Measurements from ENCODE around the gene TCEA2. TPM values are rescaled to one million over a fixed set of nuclear protein-coding genes. Genes with fewer than 3 reads are reported as not detected.
A peak's percentile ranks its signal among the peaks of the same experiment; 100 is the strongest.
"Not testable (repeated sequence)": the region's sequence is repeated elsewhere in the genome, so short reads cannot be mapped to it uniquely, and the experiment has no call there.

The TCEA2 gene
- total RNA-seq, 2 donors from 2014 or later: 39.5 to 41.3 TPM

DNA sequence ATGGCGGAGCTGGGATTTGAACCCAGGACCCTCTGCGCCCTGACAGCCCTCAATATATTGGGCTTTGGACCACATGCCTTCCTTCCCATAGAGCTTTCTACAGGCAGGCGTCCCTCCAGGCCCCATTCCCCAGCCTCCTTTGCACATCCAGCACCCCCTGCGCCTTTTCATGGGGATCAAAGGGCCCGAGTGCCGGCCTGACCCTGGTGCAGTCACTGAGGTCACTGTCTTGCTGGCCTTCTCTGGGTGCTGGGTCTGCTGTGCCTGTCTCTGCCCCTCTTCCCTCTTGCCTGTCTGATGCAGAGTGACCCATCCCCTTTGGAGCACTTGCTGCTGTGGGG, 18.6 kb downstream of the TCEA2 start:
- DNase-seq (ENCODE audit: low spot score): no peak
- intact Hi-C loops (cut with DNase I): no loop called here

DNA sequence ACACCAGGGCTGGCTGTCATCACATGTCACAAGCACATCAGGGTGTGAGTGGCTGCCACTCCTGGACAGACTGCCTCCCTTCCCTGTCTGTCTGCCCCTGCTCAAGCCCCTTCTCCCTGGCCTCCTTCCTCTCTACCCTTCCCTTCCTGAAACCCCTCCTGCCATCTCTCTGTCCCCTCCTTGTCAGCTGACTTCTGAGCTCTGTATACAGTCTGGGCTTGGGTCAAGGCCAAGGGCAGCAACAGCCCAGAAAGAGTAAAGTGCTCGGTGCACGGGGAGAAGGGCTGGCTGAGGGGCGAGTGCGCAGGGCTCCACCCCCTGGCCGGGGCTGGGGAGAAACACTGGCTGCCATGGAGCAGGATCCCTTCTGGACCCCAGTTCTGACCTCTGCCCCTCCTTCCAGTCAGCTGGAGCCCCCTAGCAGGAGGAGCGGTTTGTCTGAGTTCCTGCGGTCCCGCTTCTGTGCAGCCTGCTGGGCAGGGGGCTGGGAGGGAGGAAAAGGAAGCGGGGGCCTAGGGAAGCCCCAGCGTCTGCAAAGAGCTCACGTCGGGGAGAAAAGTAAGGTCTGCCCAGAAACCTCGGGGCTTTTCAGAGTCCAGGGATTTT, 19.2 kb downstream of the TCEA2 start:
- no peak for DNase-seq (ENCODE audit: low spot score)
- intact Hi-C loops (cut with DNase I): no loop called here

DNA sequence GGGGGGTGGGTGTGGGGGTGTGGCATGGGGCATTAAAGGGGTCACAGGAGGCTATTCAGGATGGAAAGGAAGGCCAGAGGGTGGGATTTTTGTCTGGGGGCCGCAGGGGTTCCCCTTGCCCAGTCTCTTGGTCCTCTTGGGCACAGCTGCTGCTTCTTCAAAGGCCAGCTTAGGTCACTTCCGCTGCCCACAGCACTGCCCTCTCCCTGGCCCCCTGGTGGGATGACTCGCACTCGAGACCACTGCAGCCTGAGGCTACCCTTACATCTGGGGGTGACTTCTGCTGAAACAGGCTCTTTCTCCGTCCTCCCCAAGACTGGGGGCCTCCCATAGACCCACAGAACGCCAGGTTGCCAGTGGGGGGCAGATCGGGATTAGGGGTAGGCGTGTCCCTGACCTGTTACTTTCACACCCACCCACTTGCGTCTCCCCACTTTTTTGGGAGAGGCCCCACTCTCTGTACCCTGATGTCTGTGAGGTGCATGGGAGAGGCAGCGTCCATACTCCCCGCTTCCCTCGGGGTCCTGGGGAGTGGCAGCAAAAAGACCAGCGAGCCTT, 19.9 kb downstream of the TCEA2 start:
- intact Hi-C loops (cut with DNase I): no loop called here
- DNase-seq (ENCODE audit: low spot score): no peak

DNA sequence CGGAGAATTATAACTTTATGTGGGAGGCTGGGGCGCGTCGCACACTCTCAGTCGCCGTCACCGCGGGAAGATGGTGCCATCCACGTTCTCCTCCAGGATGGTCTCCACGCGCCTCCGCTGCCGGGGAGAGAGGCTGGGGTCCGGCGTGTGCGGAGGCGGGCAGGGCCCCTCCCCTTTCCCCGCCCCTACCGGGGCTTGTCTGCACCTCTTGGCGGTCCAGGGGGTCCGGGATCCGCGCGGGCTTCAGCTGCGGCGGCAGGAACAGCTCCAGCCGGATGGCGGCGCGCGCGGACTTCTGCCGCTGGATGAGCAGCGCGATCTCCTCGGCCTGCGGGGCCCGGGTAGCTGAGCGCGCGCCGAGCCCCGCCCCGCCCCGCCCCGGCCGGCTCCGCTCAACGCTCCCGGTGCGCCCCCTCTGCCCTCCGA, 20.4 kb downstream of the TCEA2 start:
- intact Hi-C loops (cut with DNase I): no loop called here

DNA sequence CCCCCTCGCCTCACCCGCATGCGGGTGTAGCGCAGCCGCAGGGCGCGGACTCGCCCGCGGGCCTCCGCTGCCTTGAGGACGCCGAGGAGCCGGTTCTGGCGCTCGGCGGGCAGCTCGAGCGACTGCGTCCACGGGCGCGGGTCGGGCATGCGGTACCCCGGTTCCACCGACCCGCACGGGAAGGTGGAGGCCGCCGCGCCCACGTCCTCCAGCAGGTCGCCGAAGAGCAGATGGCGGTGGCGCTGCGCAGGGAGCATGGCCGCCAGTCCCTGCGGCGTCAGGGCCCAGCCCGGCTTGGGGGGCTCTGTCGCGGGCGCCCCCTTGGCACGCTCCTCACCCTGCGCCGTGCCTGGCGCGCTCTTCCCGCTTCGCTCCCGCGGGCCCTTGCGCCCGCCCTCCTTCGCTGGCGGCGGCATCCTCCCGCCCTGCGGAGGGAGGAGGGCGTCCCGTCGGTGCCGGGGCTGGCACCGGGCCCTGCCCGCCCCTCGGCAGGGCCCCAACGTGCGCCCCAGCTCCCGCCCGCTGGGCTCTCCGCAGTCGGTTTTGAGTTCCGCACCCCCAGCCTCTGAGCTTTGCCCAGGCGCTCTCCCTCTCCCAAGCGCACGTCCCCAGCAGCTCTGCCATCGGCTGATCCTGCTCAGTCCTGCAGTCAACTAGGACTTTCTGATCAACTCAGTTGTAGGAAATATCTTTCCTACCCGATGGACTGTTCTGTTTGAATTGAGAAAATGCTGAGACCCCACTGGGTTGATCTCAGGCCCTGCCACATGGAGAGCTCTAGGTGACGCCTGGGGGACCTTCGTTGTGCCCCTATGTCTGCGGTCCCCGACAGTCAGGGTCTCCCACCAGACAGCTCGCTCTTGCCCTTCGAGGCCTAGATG, 21.0 kb downstream of the TCEA2 start, which contains the start of gene LKAAEAR1:
LKAAEAR1 (minus strand) TSS at position 595 of the 881 bp plus-strand sequence; CDS start at position 416, 179 bp downstream.
- DNase-seq (ENCODE audit: low spot score): no peak
- intact Hi-C loops (cut with DNase I): no loop called here

More for the DNA sequence above, 20.4 kb downstream of the TCEA2 start:
- peak; percentile 91 for DNase-seq (ENCODE audit: low spot score)

DNA sequence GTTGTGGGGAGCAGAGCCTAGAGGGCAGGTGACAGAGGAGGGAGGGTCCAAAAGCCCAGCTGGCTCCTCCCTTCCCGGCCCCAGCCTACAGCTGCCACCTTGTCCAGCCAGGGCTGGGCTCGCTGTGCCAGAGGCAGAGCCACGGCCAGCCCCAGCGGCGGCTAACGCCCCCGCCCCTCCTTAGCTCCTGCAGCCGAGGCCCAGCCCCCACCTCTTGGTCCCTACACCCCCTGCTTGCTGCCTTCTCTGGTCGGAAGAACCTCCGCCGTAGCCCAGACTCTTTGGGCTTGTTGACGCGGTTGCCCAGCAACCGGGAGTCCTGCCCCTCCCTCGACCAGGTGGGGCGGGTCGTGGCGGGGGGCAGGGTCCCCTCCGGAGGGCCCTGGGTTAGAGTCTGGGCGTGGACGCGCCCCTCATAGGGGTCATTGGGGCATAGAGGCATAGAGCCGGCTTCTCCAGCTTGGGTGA, 21.7 kb downstream of the TCEA2 start:
- DNase-seq (ENCODE audit: low spot score): no peak
- intact Hi-C loops (cut with DNase I): no loop called here

DNA sequence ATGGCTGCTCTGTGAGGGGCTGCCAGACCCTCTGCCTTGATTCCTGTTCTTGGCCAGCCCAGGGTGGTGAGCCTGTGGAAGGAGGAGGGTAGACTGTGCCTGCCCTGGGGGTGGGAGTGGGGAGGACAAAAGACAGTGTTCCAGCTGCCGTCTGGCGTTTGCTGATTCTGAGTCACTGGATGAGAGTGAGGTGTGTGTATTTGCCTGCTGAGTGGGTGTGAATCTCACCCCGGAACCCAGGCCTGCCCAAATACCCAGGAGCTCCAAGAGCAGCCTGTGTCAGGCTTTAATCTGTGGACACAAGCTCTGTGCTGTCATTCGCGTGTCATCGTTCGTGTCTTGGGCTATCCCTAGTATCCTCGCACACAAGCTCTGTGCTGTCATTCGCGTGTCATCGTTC, 23.8 kb downstream of the TCEA2 start:
- intact Hi-C loops (cut with DNase I): no loop called here
- DNase-seq (ENCODE audit: low spot score): no peak

DNA sequence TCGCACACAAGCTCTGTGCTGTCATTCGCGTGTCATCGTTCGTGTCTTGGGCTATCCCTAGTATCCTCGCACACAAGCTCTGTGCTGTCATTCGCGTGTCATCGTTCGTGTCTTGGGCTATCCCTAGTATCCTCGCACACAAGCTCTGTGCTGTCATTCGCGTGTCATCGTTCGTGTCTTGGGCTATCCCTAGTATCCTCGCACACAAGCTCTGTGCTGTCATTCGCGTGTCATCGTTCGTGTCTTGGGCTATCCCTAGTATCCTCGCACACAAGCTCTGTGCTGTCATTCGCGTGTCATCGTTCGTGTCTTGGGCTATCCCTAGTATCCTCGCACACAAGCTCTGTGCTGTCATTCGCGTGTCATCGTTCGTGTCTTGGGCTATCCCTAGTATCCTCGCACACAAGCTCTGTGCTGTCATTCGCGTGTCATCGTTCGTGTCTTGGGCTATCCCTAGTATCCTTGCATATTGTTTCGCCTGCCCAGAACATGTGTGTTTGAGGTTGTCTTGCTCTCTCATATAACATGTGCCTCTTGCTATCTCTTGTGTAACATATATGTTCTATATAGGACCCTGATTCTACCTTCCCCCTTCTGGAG, 24.3 kb downstream of the TCEA2 start:
- DNase-seq (ENCODE audit: low spot score); intact Hi-C loops (cut with DNase I): not testable (repeated sequence)

DNA sequence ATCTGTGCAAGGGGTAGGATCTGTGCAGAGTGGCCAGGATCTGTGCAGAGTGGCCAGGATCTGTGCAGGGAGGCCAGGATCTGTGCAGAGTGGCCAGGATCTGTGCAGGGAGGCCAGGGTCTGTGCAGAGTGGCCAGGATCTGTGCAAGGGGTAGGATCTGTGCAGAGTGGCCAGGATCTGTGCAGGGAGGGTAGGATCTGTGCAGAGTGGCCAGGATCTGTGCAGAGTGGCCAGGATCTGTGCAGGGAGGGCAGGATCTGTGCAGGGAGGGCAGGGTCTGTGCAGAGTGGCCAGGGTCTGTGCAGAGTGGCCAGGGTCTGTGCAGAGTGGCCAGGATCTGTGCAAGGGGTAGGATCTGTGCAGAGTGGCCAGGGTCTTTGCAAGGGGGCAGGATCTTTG, 25.6 kb downstream of the TCEA2 start:
- intact Hi-C loops (cut with DNase I); DNase-seq (ENCODE audit: low spot score): not testable (repeated sequence)

DNA sequence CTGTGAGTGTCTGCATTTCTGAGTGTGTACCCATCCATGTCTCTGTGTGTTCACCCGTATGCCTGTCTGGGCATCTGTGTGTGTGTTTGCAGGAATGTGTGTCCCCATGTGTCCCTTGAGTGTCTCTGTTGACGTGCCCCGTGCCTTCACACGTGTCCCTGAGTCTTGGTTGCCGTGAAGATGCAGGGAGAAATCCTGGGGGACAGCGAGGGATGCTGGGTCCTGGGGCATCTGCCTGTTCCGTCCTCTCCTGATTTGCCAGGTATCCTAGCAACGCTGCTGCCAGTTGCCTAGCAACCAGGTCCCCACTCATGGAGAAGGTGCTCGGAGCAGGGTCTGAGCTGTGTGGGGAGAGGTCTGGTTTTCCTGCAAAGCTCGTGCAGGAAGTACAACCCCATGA, 27.2 kb downstream of the TCEA2 start:
- DNase-seq (ENCODE audit: low spot score): no peak
- intact Hi-C loops (cut with DNase I): no loop called here

DNA sequence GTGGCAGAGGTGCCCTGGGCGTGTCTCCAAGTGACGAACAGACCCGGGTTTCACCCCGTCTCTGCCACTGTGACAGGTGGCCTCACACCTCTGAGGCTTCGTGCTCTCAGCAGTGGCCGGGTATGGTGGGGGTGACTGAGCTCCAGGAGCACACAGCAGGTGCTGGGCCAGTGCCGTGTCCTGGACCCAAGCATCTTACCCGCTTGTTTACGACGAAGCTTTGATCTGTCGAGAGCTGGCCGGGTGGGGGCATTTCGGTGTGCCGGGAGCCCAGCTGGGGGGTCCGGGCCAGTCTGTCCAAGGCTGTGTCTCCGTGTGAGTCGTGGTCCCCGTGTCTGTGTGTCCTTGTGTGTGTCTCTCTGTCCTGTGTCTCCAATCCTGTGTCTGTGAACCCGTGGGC, 28.3 kb downstream of the TCEA2 start:
- DNase-seq (ENCODE audit: low spot score): no peak
- intact Hi-C loops (cut with DNase I): no loop called here

DNA sequence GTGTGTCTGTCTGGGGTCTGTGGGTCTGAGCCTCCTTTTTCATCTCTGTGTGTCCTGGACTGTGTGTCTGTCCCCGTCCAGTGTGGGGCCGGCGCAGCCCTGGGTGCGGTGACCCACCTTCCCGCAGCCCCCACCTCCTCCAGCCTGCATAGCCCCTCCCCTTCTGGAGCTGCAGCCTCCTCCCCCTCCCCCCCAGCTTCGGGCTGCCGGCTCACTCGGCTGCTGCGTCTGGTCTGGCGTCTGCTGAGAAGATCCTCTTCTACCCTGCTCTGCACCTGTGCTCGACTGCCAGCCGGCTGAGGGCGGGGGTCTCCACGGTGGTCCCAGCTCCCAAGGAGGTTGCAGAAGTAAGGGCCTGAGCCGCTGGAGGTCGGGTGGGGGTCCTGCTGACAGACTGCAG, 28.8 kb downstream of the TCEA2 start:
- no peak for DNase-seq (ENCODE audit: low spot score)
- intact Hi-C loops (cut with DNase I): no loop called here

DNA sequence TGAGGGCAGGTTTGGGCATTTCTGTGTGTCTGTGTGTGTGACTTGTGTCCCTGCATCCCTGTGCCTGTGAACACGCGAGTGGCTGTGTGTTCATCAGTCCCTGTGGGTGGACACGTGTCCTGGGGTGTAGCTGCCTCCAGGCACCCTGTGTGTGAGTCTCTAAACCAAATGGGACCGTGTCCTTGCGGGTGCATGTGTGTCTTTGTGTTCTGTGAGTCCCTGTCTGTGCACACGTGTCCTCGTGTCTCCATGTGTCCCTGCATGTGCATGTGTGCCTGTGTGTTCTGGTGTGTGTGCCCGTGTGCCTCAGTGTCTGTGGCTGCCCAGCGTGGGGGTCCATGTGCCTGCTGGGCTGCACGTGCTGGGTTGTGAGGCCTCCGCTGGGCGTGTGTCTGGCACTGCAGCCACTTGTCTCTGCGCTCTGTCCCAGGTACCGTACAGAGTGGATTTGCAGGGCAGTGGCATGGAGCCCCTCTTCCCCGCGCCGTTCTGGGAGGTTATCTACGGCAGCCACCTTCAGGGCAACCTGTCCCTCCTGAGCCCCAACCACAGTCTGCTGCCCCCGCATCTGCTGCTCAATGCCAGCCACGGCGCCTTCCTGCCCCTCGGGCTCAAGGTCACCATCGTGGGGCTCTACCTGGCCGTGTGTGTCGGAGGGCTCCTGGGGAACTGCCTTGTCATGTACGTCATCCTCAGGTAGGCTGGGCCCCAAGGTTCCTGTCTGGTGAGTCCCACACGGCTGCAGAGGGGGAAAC, 29.4 kb downstream of the TCEA2 start:
- intact Hi-C loops (cut with DNase I): no loop called here
- no peak for DNase-seq (ENCODE audit: low spot score)

DNA sequence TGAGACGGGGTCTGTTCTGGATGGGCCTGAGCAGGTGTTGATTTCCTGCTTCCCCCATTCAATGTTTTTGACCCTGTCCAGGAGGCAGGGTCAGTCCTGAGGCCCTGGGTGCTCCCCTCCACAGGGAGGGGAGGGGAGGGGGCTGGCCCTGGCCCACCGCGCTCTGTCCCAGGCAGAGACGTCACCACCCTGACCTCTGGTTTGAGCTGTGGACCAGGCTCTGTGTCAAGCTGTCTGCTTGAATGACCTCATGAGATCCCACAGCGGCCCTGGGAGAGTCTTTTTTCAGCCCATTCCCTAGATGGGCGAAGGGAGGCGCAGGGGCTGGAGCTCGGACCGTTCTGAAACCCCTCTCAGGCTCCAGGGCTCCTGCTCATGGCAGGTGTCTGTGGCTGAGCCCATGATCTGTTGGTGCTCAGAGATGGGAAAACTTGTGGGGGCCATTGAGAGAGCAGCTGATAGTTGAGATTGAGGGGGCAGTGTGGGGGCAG, 30.1 kb downstream of the TCEA2 start:
- DNase-seq (ENCODE audit: low spot score): no peak
- intact Hi-C loops (cut with DNase I): no loop called here

DNA sequence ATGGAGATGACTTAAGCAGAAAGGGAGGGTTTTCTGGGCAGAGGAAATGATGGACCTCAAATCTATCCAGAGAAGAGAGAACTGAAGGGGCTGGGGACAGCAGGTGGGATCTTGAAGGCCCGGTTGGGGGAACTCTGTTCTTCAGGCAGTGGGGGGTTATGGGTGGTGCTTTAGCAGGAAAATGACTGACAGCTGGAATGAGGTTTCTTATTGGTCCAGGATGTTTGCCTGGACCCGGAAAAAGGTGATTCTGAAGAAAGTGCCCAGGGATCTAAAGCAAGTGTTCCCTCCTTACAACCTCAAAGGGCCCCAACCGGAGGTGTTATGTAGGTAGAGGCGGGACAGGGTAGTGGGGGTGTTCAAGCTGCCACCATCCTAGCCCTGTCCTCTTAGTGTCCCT, 32.5 kb downstream of the TCEA2 start:
- DNase-seq (ENCODE audit: low spot score): no peak
- intact Hi-C loops (cut with DNase I): no loop called here

DNA sequence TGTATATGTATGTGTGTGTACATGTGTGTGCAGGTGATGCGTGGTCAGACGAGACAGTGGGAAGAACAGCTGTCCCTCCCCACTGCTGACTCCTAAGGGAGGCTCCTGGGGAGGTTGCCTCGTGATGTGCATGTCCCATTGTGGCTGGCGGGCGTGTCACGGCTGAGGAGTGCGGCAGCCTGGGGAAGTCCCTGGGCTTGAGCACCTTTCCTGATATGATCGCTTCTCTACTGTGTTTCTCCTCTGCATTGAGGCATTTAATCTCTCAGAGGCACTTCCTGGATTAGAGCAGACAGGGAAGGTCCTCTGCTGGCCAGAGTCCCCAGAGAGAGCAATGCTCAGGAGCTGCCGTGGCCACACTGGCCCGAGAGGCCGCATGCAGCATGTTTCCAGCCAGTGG, 32.9 kb downstream of the TCEA2 start:
- intact Hi-C loops (cut with DNase I): no loop called here
- no peak for DNase-seq (ENCODE audit: low spot score)

DNA sequence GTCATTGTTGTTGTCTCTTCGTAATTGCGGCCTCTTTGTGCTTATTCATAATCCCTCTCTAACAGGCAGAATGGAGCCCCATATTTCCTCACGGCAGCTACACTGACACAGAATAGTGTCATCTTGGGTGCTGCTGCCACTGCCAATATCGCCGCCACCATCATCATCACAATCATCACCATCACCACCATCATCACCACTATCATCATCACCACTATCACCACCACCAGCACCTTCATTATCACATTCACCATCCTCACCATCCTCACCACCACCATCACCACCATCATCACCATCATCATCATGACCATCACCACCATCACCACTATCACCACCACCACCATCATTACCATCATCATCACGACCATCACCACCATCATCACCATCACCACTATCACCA, 33.5 kb downstream of the TCEA2 start:
- intact Hi-C loops (cut with DNase I): no loop called here
- DNase-seq (ENCODE audit: low spot score): no peak

DNA sequence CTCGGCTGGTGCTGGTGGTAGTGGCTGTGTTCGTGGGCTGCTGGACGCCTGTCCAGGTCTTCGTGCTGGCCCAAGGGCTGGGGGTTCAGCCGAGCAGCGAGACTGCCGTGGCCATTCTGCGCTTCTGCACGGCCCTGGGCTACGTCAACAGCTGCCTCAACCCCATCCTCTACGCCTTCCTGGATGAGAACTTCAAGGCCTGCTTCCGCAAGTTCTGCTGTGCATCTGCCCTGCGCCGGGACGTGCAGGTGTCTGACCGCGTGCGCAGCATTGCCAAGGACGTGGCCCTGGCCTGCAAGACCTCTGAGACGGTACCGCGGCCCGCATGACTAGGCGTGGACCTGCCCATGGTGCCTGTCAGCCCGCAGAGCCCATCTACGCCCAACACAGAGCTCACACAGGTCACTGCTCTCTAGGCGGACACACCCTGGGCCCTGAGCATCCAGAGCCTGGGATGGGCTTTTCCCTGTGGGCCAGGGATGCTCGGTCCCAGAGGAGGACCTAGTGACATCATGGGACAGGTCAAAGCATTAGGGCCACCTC, 35.5 kb downstream of the TCEA2 start:
- no peak for DNase-seq (ENCODE audit: low spot score)
- intact Hi-C loops (cut with DNase I): no loop called here
